Dendritic cell treated with granulocyte-macrophage colony-stimulating factor and Interleukin-4, amounts not matched to agents 40 ng/mL and 50 ng/mL, for 4 days (primary cell): ENCODE measurements around the gene ZFAND3.

Source experiments
- H3K27ac Mint-ChIP-seq: one replicate; pipeline ENCODE4 v1.8.0; 2022; ENCODE audit warnings: mild to moderate bottlenecking, mixed read lengths
- H3K27me3 Mint-ChIP-seq: one replicate; pipeline ENCODE4 v1.8.0; 2022; ENCODE audit warnings: mild to moderate bottlenecking, mixed read lengths
- H3K36me3 Mint-ChIP-seq: one replicate; pipeline ENCODE4 v1.8.0; 2022; ENCODE audit warnings: low read depth, mixed read lengths
- H3K4me1 Mint-ChIP-seq: one replicate; pipeline ENCODE4 v1.8.0; 2022; ENCODE audit warnings: low read depth, mixed read lengths
- H3K4me3 Mint-ChIP-seq: one replicate; pipeline ENCODE4 v1.8.0; 2022; ENCODE audit warnings: mild to moderate bottlenecking, moderate library complexity, mixed read lengths
- H3K9me3 Mint-ChIP-seq: one replicate; pipeline ENCODE4 v1.8.0; 2022; ENCODE audit warnings: mixed read lengths
- intact Hi-C: fragments of 100-400 bp; cut with micrococcal nuclease; formaldehyde crosslinking; loops from one replicate; pipeline ENCODE4 v1.15.0; 2022

ZFAND3 gene

DNA sequence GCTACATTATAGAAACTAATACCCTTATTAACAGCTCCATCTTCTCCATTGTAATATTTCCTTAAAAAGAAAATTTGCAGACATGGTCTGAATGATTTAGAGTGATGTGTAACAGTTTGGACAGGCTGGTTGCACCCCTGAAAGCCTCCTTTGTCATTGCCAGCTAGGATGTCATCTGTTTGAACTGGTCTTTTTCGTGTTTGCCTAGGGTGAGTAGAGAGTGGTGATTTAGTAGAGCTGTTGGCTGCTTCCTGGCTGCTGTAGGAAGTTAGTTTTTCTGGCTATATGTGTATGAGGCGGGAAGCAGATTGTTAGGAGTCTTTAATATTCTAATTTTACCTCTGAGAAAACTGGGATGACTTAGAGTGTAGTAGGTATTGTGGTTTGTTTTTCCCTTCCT is 101.1 kb downstream of the ZFAND3 start:
- Mint-ChIP-seq H3K27ac (no peak overlapping the region), H3K4me1 (peaks cover 20% of the 10 kb centered on the region), H3K27me3 (no peaks in the 10 kb centered on the region), H3K36me3 (peaks cover 7% of the 10 kb centered on the region), H3K9me3 (no peaks in the 10 kb centered on the region), H3K4me3 (no peak overlapping the region)
- intact Hi-C loops, result no loop called here

DNA sequence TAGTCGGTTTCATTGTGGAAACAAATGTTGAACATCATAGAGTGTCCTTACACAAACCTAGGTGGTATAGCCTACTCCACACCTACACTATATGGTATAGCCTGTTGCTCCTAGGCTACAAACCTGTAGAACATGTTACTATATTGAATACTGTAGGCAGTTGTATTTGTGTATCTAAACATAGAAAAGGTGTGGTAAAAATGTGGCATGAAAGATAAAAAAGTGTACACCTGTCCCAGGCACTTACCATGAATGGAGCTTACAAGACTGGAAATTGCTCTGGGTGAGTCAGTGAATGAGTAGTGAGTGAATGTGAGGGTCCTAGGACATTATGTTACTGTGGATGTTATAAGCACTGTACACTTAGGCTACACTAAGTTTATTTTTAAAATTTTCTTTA is 103.0 kb downstream of the ZFAND3 start:
- Mint-ChIP-seq H3K4me3 (no peak overlapping the region), H3K27ac (no peak overlapping the region), H3K9me3 (no peaks in the 10 kb centered on the region), H3K4me1 (peaks cover 25% of the 10 kb centered on the region), H3K36me3 (peaks cover 7% of the 10 kb centered on the region), H3K27me3 (no peaks in the 10 kb centered on the region)
- intact Hi-C loops, result no loop called here

DNA sequence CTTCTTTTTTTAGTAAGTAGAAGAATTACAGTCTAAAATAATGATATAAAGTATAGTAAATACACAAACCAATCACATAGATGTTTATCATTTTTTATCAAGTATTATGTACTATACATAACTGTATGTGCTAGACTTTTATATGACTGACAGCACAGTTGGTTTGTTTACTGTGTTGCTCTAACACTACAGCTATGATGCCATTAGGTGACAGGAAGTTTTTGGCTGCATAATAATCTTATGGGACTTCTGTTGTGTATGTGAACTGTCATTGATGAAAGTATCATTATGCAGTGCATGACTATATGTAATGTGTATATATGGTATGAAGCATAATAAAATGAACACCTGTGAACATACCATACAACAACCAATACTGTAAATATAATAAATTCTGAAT is 104.0 kb downstream of the ZFAND3 start:
- H3K27ac Mint-ChIP-seq, result no peak overlapping the region
- no peaks in the 10 kb centered on the region for H3K27me3 Mint-ChIP-seq
- H3K4me1 Mint-ChIP-seq, result peaks cover 25% of the 10 kb centered on the region
- H3K36me3 Mint-ChIP-seq, result peaks cover 7% of the 10 kb centered on the region
- intact Hi-C loops, result no loop called here
- no peaks in the 10 kb centered on the region for H3K9me3 Mint-ChIP-seq
- no peak overlapping the region for H3K4me3 Mint-ChIP-seq

DNA sequence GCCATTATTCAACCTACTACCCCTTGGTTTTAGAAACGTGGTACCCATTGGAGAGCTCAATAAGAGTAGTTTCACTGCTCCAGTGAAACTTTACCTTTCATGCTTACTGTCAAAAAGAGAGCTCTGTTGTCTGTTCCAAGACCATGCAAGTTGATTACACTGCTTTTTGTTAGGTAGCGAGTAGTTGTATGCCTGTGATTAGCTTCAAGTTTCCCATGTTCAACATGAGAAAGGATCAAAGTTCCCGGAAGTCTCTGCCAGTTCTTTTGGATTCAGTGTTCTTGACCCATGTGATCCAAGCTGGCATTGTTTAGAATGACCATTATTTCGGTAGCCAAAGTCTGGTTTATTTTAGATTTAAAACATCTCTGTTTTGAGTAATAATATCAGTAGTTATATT is 107.1 kb downstream of the ZFAND3 start:
- no peaks in the 10 kb centered on the region for H3K27me3 Mint-ChIP-seq
- H3K36me3 Mint-ChIP-seq, result peaks cover 19% of the 10 kb centered on the region
- H3K27ac Mint-ChIP-seq, result no peak overlapping the region
- peaks cover 11% of the 10 kb centered on the region for H3K4me1 Mint-ChIP-seq
- no peaks in the 10 kb centered on the region for H3K9me3 Mint-ChIP-seq
- no peak overlapping the region for H3K4me3 Mint-ChIP-seq
- intact Hi-C loops, result no loop called here

DNA sequence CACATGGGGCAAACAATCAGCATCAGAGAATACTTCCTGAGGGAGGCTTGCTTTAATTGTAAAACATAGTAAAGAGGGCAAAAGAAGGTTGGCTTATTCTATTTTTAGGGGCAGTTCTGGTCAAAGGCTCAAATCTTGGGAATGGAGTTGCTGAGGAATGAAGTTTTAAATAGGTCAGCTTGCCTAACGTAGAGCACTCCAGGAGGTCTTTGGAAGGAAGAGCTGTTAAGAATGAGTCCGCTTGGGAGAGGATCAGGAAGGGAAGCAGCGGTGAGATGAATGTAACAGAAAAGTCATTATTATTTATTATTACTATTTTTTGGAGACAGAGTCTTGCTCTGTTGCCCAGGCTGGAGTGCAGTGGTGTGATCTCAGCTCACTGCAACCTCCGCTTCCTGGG is 108.7 kb downstream of the ZFAND3 start:
- Mint-ChIP-seq H3K36me3 (peaks cover 23% of the 10 kb centered on the region), H3K27ac (no peak overlapping the region), H3K4me1 (peaks cover 11% of the 10 kb centered on the region), H3K4me3 (no peak overlapping the region), H3K9me3 (no peaks in the 10 kb centered on the region), H3K27me3 (no peaks in the 10 kb centered on the region)
- intact Hi-C loops, result no loop called here

DNA sequence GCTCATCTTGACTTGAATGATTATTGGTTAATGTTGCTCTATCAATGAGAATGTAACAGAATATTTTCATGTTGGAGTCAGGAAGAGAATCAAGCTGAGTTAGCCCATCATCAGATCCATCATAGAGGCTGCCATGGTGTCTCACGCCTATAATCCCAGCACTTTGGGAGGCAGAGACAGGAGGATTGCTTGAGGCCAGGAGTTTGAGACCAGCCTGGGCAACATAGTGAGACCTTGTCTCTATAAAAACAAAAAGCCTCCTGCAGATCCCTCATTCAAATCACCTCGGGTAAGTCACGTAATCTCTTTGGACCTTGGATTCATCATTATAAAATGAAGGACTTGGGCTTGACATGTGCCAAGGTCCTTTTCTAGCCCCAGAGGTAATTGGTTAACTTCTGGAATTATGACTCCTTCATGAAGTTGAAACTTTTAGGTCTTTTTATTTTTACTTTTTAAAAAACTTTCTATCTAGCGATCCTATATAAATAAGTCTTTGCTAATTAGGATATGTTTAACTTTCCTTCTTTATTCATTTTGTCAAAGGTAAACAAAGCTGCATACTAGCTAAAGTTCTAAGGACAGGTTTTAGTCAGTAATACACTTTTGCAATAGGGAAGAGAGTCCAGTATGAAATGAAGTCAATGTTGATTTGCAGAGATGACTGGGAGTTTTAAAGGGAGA is 110.9 kb downstream of the ZFAND3 start:
- H3K27me3 Mint-ChIP-seq, result no peaks in the 10 kb centered on the region
- no peaks in the 10 kb centered on the region for H3K9me3 Mint-ChIP-seq
- H3K4me3 Mint-ChIP-seq, result no peak overlapping the region
- intact Hi-C loops, result no loop called here
- H3K27ac Mint-ChIP-seq, result no peak overlapping the region
- H3K4me1 Mint-ChIP-seq, result peaks cover 5% of the 10 kb centered on the region
- H3K36me3 Mint-ChIP-seq, result peaks cover 35% of the 10 kb centered on the region

DNA sequence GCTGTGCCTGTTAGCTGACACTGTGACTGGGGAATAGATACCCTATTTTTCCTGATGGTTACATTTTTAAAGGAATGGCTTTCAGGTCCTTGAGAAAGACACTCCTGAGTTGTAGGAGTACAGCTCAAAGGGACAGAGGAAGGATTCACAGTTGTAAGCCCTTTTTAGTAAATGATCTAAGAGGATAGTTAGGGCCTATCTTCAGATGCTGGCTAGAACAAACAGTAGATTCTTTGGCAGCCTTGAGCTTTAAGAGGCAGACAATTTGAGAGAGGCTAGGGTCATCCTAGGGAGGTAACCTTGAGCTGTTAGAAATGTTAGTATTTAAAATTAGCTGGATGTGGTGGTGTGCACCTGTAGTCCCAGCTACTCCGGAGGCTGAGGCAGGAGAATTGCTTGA is 111.5 kb downstream of the ZFAND3 start:
- Mint-ChIP-seq H3K4me1 (peaks cover 10% of the 10 kb centered on the region), H3K4me3 (no peak overlapping the region), H3K27me3 (no peaks in the 10 kb centered on the region), H3K36me3 (peaks cover 35% of the 10 kb centered on the region), H3K9me3 (no peaks in the 10 kb centered on the region), H3K27ac (no peak overlapping the region)
- intact Hi-C loops, result no loop called here

DNA sequence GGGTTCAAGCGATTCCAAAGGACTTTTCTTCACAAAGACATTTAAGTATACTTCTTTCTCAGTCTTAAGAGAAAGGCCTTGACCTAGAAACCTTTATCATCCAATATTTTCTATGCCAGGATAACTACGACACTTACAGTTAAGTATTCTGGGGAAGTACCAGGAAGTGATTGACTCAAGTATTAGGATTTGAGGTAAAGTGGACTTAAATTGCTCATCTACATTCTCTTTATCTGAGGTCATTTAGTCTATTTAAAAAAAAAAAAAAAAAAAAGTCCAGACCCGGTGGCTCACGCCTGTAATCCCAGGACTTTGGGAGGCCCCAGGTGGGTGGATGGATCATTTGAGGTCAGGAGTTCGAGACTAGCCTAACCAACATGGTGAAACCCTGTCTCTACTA is 114.7 kb downstream of the ZFAND3 start:
- peaks cover 21% of the 10 kb centered on the region for H3K4me1 Mint-ChIP-seq
- no peaks in the 10 kb centered on the region for H3K27me3 Mint-ChIP-seq
- no peaks in the 10 kb centered on the region for H3K9me3 Mint-ChIP-seq
- H3K4me3 Mint-ChIP-seq, result no peak overlapping the region
- peaks cover 35% of the 10 kb centered on the region for H3K36me3 Mint-ChIP-seq
- H3K27ac Mint-ChIP-seq, result no peak overlapping the region
- intact Hi-C loops, result no loop called here

DNA sequence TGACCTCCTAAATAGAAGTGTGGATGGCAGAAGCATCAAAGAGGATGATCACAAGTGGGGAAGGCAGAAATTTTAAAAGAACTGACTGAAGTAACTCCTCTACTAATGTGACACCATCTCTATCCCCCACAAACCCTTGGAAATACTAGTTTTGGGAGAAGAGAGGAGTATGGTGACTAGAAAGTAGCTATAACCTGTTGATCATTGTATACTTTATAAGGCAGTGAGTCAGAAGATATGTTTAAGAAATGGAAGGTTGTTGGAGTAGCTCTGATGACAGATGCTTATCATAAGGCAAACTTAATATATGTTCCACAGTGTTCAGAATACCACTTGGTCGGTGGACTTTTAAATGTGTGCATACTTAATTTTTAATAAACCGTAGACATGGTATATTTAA is 116.6 kb downstream of the ZFAND3 start:
- Mint-ChIP-seq H3K4me3 (no peak overlapping the region), H3K27me3 (no peaks in the 10 kb centered on the region), H3K27ac (no peak overlapping the region), H3K36me3 (peaks cover 21% of the 10 kb centered on the region), H3K4me1 (peaks cover 23% of the 10 kb centered on the region), H3K9me3 (no peaks in the 10 kb centered on the region)
- intact Hi-C loops, result no loop called here

DNA sequence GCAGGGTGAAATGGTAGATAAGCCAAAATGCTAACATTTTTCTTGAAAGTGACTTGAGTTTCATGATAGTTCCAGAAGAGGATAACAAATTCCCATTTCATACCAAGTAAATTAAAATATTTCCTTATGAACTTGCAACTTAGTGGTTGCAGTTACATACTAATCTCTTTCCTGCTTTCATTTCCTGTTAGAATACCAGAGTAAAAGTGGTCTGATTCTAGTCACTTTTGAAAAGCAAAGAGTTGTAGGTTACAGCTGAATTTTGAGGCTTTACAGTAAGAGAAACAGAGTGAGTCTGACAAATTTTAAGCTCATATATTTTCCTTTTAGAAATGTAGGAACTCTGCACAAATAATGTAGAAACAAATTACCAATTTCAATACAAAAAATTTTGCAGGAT is 117.4 kb downstream of the ZFAND3 start:
- Mint-ChIP-seq H3K9me3 (no peaks in the 10 kb centered on the region), H3K36me3 (peaks cover 13% of the 10 kb centered on the region), H3K27ac (no peak overlapping the region), H3K4me3 (no peak overlapping the region), H3K4me1 (peaks cover 23% of the 10 kb centered on the region), H3K27me3 (no peaks in the 10 kb centered on the region)
- intact Hi-C loops, result no loop called here

DNA sequence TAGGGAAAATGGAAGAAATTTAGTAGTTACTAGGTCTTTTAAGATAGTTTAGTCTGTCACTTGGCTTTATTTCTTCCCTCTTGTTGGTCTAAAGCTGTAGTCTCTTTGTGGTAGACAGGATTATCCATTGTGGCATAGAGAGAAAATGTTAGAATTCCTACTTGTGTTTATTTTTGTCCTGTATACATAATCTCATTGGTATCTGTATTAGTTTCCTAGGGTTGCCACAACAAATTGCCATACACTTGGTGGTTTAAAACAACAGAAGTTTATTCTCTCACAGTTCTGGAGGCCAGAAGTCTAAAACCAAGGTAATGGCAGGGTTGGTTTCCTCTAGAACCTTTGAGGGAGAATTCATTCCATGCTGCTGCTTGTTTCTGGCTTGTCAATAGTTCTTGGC is 119.4 kb downstream of the ZFAND3 start:
- intact Hi-C loops, result no loop called here

DNA sequence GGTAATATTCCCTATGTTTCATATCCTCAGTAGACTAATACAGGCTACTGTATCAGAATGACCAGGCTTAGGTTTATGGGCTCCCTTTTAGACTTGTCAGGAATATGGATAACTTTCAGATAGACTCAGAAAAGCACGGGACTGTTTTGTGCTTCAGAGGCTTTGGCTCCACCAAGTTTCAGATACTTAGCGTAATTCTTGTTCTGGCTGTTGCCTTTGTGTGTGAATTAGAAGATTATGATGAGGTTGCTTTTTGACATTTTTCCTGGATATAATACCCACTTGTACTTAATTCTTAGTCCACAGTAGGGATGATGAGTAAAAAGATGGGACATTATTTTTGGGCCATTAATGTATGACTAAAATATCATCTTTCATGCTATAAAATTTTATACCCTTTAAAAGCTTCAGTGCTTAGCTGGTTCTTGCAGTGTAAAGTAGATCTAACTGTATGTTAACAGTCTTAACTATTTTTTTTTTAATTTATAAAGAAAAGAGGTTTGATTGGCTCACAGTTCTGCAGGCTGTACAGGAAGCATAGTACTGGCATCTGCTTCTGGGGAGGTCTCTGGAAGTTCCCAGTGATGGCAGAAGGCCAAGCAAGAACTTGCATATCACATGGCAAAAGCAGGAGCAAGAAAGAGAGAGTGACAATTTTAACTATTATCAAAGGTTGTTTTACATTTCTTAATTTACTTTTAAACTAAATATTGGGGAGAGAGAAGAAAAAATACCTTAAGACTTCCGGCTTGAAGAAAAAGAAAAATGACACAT is 120.7 kb downstream of the ZFAND3 start:
- H3K27me3 Mint-ChIP-seq, result no peaks in the 10 kb centered on the region

More for the DNA sequence above, 119.4 kb downstream of the ZFAND3 start:
- Mint-ChIP-seq H3K36me3 (peaks cover 9% of the 10 kb centered on the region), H3K4me1 (peaks cover 23% of the 10 kb centered on the region), H3K27ac (no peak overlapping the region), H3K4me3 (no peak overlapping the region), H3K27me3 (no peaks in the 10 kb centered on the region), H3K9me3 (no peaks in the 10 kb centered on the region)

DNA sequence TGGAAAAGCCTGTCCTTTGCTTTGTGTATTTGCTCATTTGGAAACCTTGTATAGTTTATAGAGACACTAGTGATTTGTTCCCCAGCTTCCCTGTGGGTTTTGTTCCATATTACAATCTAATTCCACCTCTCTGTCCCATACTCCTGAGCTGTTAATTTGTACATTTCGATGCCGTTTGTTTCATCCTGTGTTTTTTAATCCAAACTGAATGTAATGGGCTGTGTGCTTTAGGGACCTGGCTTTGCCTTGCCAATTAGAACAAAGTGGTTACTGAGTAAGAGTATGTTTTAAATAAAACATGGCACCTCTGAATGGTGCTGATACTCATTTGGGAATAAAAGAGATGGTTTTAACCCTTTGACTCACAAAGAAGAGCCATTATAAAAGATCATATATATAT is 122.3 kb downstream of the ZFAND3 start:
- no peaks in the 10 kb centered on the region for H3K36me3 Mint-ChIP-seq
- no peak overlapping the region for H3K4me3 Mint-ChIP-seq
- H3K9me3 Mint-ChIP-seq, result no peaks in the 10 kb centered on the region
- no peak overlapping the region for H3K27ac Mint-ChIP-seq
- no peaks in the 10 kb centered on the region for H3K27me3 Mint-ChIP-seq
- intact Hi-C loops, result no loop called here
- peaks cover 24% of the 10 kb centered on the region for H3K4me1 Mint-ChIP-seq

More for the DNA sequence above, 120.7 kb downstream of the ZFAND3 start:
- H3K36me3 Mint-ChIP-seq, result no peaks in the 10 kb centered on the region
- H3K27ac Mint-ChIP-seq, result no peak overlapping the region
- H3K4me3 Mint-ChIP-seq, result no peak overlapping the region
- intact Hi-C loops, result no loop called here
- peaks cover 23% of the 10 kb centered on the region for H3K4me1 Mint-ChIP-seq
- H3K9me3 Mint-ChIP-seq, result no peaks in the 10 kb centered on the region

DNA sequence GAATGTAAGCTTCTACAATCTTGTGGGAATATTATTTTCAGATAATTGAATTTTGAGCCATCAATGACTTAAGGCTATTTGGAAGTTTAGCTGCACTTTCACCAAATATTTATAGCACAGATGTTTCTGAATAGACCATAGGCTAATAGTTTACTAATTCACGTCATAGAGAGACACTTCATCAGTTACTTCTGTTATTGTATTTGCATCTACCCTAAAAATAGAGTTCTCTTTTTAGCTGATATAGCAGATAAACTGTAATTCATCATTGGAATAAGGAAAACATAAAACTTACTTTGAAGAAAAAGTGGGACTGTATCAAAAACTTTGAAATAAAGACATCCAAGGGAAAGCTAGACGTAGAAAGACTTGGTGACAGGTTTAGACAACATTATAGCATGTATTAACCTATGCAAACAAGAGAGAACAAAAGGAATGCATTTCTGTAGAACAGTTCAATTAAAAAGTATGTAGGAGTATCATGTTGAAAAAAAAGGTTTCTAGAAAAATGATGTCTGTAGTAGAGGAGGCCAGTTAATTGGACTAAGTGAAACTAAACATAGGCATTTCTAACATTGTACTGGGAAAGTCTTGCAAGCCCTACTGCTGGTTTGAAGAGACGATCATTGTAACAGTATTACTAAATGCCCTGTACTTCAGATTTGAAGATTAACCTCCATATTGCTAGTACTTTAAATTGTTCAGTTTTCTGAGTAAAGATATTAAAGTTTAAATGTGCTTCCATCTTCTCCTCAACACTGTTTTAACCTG is 123.3 kb downstream of the ZFAND3 start:
- intact Hi-C loops, result no loop called here
- no peaks in the 10 kb centered on the region for H3K27me3 Mint-ChIP-seq
- H3K4me3 Mint-ChIP-seq, result no peak overlapping the region
- no peaks in the 10 kb centered on the region for H3K9me3 Mint-ChIP-seq
- peaks cover 29% of the 10 kb centered on the region for H3K4me1 Mint-ChIP-seq
- no peaks in the 10 kb centered on the region for H3K36me3 Mint-ChIP-seq
- no peak overlapping the region for H3K27ac Mint-ChIP-seq
